GM18511 (cell line): ENCODE data around the gene FLT3.
"Not testable (repeated sequence)": the region's sequence is repeated elsewhere in the genome, so short reads cannot be mapped to it uniquely, and the experiment has no call there.

Source experiments
- ATAC-seq: cut with Tn5 transposase; IDR thresholded peaks from one replicate; pipeline ENCODE4 v1.9.1; 2021; ENCODE audit warnings: mild to moderate bottlenecking, moderate library complexity; ENCODE audit not compliant: unreplicated experiment

FLT3 gene

DNA sequence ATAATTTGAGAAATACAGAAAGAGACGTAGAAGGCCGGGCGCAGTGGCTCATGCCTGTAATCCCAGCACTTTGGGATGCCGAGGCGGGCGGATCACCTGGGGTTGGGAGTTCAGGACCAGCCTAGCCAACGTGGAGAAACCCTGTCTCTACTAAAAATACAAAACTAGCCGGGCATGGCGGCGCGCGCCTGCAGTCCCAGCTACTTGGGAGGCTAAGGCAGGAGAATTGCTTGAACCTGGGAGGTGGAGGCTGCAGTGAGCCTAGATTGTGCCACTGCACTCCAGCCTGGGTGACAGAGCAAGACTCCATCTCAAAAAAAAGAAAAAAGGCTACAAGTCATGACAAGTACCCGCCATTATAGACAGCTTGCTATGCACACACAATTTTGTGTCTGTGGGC lies 95.4 kb downstream of the FLT3 start:
- not testable (repeated sequence) for ATAC-seq

DNA sequence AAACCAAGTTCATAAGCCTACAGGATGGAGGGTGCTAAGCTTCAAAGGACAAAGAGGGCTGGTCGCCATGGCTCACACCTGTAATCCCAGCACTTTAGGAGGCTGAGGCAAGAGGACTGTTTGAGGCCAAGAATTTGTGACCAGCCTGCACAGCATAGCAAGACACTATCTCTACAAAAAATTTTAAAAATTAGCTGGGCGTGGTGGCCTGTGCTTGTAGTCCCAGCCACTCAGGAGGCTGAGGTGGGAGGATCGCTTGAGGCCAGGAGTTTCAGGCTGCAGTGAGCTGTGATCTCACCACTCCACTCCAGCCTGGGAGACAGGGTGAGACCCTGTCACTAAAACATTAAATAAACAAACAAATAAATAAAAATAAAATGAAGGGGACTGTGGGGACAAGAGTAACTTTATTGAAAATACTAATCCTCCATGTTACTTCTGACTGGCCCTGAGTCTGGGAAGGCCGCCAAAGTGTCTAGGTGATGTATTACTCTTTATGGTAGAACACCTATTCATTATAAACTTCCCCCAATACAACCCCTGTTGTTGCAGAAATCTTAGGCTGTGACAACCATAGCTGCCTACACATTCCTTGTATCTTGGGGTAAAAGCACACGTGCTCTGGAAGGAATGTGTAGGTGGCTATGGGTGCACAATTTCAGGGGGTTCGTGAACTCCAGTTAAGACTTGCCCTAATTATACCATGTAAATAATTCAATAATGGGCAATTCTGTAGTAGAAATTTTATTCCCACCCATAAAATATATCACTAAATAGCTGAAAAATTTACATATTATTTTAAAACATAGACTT lies 97.3 kb downstream of the FLT3 start:
- ATAC-seq: no peak

DNA sequence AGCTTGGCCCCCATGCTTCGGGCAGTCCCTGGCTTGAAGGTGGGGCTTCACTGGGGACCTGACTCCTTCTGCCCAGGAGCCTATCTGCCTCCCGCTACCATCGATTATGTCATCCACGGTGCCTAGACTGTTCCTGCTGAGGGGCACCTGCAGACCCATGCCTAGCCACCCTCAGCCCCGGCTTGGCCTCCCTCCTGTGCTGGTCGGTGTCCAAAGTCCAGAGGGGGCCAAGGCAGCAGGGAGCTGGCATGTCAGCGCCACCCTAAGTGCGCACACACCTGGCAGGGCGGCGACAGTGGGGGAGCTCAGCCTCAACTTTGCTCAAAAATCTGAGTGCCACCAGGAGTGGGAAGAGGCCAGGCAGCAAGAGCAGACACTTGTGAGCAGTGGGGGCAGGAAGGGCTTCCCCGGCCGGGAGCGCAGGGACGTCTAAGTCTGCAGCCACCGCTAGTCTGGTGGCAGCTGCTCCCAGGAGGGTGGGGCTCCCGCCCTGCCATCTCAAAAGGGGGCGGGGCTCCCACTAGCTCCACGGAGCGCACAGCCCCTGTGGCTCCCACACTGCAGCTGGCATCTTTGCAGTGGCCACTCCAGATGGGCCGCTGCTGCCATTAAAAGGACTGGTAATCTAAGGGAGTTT lies 98.4 kb downstream of the FLT3 start:
- no peak for ATAC-seq

DNA sequence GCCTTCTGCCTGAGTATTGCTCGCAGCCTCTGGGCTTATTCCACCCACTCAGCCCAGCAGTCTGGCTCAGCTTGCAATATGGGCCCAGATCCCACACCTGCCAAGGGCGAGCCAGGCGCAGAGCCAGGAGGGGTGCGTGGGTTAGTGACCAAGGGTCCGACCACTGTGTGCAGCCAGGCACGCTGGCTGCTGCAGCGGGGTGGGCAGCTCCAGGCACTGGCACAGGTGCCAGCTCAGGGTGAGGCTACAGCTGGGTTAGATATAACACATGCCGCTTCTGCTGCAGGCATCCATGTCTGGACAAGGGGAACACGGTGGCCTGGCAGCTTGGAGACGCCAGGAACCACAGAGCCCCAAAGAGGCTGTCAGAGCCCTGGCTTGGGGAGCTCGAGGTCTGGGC lies 99.3 kb downstream of the FLT3 start:
- ATAC-seq: no peak

DNA sequence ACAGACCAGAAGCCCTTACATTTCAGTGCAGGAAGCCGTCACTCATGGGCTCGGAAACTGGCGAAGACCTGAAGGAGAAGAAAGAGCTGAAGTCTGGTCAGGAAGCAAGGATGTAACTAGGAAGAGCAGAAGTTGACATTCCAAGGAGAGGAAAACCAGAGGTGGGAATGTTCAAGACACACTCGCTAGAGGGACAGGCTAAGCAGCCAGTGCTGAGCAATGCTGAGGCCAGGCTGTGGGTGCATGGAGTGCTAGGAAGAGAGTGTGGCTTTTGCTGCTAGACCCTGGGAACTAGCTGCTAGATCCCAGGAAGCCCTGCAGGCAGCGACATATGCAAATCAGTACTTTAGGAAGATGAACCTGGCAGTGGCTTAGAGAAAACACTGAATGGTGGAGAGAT lies 99.8 kb downstream of the FLT3 start:
- ATAC-seq: no peak

DNA sequence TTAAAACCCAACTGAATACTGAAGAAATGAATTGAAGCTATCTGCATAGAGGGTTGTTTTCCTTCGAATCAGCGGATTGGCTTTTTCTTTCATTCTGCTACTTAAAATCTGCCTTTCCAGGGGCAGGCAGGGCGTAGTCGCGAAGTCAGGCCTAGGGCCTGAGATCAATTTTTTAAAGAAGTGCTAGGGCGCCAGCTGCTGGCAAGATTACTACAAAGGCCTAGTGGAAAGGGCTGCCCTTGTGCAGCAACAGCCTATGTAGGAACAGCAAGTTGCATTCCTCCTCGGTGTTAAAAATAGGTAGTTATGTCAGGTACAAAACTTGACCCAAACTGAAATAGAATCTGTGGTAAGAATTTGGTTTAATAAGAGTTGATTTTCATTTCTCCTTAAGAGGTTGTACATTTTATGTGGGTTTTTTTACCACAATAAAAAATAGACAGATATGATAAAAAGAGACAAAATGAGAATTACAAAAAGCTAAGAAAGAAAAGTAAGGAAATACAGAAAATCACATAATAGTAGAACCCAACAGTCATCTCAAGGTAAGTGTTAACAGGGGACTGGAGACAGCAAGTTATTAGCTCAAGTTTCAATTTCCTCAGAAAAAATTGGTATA lies 102.4 kb downstream of the FLT3 start:
- no peak for ATAC-seq

DNA sequence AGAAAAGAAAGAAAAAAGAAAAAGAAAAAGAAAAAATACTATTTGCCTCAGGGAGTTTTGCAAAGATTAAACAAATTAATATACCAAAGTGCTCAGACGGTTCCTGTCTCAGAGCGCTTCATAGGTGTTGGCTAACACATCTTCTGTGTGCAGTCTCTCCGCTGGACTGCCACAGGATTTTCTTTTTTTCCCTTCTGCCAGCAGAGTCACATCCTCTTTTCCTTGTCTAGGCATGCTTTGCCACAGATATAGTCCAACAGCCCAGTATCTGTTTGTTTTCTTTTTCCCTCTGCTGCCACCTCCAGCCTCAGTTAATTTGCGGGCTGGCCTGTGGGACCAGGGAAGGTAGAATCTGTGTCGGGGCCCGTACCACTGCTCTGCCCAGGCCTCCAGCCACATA lies 108.5 kb downstream of the FLT3 start:
- no peak for ATAC-seq

DNA sequence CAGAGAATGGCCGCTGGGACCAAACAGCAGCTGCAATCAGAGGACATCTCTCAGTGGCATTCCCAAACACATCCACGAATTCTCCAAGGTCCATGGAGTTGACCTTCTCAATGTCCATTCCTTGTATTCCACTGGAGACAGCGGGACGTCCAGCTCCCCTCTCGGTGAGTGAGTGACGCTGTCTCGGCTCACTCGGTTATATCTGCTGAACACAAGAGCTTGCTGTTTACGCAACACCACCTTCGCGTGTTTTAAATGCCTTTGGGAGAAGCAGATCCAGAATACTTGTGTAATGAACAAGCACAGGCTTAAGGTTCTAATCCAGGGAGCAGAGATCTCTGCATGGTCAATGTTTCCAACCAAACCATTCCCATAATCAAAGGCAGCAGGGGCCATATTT lies 111.9 kb downstream of the FLT3 start, which contains the start of gene URAD:
Gene URAD (minus strand): TSS at position 174 of the 400 bp plus-strand sequence. CDS start 56 bp downstream, at position 118.
- ATAC-seq: no peak

DNA sequence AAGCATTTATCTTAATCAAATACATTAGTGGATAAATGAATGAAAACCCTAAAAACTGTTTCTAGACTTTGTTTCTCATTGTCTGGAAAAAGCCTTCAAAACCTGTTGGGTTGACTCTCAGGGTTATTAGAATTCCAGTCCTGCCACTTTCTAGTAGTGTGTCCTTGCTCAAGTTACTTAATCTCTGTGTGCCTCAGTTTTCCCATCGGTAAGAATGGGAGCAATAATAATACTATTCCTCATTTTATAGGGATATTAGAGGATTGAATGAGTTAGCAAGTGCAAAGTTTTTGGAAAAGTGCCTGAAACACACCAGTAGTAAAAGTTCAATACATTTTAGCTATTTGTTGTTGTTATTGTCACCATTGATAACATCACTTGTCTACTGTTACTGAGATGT lies 114.8 kb downstream of the FLT3 start:
- no peak for ATAC-seq

DNA sequence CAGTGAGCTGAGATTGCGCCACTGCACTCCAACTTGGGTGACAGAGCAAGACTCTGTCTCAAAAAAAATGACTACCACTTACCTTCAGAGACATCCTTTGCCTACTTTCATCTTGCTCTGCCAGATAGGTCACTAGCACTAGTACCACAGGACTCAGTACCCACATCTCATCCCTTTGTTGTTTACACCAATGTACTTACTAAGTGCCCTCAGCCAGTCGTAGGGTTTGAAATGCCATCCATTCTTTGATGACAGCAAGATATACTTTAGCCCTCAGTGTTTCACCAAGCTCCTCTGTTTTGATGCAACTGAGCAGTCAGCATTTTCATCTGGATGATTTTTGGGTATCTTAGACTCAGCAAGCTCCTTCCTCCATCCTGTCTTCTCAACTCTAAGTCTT lies 118.0 kb downstream of the FLT3 start:
- ATAC-seq: no peak

DNA sequence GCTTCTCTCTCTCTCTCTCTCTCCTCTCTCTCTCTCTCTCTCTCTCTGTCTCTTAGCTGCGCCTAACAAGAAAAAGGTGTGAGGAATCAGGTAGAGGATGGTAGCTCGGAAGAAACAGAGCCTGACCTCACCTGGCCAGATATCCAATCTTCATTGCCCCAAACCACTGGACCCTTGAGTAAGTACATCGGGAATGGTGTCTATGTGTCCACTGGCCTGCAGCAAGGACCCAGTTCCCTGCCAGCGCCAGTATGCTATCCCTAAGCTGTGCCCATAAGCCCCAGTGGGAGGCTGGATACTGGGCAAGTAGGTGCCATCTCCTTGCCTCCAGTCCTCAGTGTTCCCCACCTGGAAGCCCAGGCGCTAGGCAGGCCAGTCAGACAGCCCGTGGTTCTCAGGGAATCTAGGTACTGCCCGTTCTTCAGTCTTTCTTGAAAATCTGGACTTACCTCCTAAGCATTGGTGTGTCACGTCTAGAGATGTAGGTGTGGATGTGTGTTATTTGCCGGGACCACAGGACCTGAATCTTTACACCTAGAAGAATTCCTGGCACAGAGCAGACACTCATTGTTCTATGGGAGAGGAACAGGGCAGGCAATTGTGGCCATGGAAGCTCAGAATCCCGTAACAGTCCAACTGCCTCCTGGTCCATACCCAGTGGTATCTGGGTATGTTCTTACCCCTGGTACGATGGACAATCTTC lies 119.2 kb downstream of the FLT3 start:
- ATAC-seq: no peak

DNA sequence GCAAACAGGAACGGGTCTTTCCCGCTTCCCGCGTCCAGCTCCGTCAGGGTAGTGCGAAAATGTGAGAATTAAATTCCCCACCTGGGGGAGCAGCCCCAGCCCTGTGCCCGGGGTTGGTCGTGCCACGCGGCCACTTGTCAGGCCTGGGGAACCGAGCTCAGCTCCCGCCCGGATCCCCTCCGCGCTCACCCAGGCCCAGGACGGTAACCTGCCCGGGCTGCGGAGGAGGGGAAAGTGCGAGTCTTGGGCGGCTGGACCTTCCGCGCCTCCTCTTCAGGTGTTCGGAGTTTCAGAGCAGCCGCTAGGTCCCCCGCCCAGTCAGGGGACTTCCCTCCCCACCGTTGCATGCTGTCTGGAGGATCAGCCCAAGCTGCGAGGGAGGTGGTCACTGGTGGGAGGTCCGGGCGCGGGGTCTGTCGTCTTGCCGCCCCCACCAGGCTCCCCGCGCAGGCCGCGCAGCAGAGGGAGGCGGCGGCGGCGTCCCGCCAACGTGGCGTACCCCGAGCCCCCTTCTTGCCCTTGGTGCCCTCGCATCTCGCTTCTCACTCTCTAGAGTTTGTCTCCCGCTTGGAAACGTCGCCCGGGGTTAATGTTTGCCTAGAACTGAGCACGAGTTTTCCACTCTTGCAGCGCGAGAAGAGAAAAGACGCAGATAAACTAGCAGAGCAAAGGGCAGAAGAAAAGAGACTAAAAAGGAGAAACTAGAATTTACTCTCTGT lies 119.9 kb downstream of the FLT3 start:
- no peak for ATAC-seq

DNA sequence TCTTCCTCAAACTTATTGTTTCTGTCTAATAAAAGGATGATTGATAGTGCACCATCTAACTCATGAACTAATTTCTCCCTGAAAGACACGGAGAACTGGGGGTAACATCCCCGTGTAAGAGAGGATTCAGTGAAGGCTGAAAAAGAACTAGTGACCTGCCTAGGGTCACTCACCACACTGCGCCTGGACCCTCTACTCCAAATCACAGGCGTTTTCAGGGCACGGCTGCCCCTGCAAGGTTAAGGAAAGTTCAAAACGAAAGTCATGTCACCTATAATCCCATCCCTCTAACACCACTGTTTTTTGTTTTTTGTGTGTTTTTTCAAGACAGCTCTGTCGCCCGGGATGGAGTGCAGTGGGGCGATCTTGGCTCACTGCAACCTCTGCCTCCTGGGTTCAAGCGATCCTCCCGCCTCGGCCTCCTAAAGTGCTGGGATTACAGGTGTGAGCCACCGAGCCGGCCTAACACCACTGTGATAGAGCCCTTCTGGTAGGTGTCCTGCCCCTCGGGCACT lies 120.6 kb downstream of the FLT3 start:
- no peak for ATAC-seq

DNA sequence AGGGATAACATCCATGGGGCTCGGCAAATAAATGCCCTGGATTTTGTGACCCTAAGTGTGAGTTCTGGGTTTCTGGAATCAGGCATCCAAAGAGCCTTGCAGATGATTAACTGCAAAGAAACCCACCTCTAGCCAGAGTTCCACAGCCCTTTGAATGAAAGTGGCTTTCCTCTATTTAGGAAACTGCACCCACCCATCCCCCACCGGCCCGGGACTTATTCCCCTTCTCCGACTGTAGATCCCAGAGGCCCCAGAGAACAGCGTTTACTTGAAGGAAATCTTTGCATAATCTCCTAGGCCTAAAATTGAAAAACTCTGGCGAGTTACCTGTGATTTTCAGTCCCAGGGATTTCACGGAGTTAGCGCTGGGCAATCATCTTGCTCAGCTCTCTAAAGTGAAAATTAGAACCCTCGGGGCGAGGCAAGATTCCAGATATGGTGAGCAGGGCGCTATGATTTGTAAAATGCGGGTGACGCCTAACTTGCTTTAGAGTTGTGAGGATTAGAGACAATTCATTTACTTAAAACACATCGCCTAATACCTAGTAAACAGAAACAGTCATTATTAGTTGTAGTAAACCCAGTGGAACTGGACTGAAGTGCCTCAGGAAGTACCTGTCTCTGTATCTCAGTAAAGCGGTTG lies 121.3 kb downstream of the FLT3 start:
- no peak for ATAC-seq

DNA sequence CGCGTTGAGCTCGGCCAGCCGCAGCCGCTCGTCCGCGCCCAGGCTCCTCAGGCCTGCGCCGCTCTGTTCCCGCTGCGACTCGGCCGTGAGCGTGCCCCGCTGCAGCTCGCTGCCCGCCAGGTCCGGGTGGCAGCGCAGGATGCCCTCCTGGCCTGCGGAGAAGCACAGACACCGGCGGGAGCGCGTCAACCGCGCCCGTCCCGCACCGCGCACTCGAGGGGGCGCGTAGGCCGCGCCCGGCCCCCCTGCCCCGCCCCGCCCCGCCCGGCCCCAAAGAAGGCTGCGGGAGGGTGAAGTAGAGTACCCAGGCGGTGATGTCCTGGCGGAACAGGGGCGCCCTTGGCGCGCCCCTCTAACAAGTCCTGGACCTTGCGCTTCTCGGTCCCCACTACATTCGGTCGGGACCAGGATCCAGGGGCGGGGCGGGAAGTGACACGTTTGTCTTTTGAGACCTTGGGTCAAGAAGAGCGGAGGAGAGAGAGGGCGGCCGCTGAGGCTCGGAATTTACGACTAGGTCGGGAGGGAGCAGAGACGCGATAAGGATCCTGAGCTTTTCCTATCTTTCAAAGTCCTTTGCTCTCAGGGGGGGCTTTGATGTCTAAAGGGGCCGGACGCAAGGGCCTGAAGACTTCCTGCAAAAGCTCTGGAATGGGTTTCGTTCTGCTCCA lies 121.9 kb downstream of the FLT3 start:
- ATAC-seq: no peak

DNA sequence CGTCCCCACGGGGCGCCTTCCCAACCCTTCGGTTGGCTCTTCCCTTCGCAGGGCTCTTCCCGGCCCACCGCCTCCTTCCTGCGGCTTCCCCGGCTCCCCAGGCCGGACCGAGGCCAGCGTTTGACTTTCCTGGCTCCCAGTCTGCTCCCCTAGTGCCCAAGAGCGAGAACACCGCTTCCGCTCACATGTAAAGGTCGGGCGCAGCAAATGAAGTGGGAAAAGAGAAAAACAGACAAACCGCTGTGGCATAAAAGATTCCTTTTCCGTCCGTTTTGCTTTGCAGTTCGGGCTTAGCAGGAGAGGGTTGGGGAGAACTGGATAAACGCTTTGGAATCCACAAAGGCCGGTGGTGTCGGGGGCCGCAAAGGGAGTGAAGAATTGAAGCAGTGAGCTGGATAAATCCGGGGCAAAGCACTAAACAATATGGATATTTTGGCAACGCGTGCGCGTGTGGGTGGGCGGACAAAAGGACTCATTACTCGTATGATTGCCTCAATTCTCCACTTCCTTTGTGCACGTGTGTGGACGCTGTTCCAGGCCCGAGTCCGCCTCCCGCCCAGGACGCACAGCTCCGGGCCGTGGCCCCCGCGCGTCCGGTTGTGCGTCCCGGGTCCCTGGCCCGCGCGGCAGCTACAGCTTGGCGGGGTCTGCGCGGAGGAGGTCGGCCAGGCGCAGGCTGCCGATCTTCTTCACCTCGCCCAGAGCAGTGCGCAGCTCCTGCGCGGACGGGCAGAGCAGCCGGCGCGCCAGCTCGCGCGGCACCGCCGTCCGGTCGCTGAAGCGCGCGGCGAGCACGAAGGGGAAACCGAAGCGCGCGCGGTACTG lies 122.7 kb downstream of the FLT3 start:
- ATAC-seq: no peak

DNA sequence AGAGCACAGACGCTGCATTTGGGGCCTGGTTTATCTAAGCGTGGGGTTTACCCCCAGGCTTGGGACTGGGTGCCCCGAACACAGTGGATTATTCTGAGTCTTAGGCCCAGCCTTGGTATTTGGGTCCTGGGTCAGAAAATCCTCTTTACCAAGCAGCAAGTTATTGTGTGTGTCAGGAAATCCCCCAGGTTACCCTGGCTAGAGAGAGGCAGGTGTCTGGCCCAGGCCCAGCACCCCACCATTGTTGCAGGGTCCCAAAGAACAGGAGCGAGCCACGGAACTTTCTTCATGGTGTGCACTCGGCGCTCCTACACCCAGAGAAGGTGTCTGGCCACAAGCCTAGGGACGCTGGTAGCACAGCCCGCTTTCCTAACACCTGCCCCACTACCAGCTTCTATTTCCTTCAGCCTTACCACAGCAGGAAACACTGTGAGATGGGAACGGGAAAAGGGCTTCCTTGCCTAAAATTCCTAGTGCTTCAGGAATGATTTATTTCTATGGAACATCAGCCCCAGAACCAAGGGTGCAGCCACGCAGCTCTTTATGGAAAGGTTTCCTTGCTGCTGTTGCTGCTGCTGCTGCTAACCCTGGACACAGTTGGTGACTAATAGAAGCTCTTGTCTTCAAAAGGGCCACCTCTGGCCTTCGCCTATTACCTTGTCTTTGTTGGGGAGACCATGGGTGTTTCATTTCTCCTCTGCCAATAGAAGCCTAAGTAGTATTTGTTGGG lies 123.8 kb downstream of the FLT3 start:
- no peak for ATAC-seq
